Measurements from ENCODE around the gene PIK3C2B. TPM values are rescaled to one million over a fixed set of nuclear protein-coding genes. Genes with fewer than 3 reads are reported as not detected.
A peak's percentile ranks its signal among the peaks of the same experiment; 100 is the strongest.

The PIK3C2B gene, protein sequence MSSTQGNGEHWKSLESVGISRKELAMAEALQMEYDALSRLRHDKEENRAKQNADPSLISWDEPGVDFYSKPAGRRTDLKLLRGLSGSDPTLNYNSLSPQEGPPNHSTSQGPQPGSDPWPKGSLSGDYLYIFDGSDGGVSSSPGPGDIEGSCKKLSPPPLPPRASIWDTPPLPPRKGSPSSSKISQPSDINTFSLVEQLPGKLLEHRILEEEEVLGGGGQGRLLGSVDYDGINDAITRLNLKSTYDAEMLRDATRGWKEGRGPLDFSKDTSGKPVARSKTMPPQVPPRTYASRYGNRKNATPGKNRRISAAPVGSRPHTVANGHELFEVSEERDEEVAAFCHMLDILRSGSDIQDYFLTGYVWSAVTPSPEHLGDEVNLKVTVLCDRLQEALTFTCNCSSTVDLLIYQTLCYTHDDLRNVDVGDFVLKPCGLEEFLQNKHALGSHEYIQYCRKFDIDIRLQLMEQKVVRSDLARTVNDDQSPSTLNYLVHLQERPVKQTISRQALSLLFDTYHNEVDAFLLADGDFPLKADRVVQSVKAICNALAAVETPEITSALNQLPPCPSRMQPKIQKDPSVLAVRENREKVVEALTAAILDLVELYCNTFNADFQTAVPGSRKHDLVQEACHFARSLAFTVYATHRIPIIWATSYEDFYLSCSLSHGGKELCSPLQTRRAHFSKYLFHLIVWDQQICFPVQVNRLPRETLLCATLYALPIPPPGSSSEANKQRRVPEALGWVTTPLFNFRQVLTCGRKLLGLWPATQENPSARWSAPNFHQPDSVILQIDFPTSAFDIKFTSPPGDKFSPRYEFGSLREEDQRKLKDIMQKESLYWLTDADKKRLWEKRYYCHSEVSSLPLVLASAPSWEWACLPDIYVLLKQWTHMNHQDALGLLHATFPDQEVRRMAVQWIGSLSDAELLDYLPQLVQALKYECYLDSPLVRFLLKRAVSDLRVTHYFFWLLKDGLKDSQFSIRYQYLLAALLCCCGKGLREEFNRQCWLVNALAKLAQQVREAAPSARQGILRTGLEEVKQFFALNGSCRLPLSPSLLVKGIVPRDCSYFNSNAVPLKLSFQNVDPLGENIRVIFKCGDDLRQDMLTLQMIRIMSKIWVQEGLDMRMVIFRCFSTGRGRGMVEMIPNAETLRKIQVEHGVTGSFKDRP (N-terminal part only)
- 10 to 100 TPM; 20.9 to 24.1 TPM for total RNA-seq

- no peaks in the 10 kb centered on the region for H3K9me3 ChIP-seq
- intact Hi-C loops (cut with DNase I) = no loop called here
- 0% methylated on average over 19 of the region's 69 CpGs for WGBS
- H3K27me3 ChIP-seq (replicated peaks; ENCODE audit: insufficient read depth) = no peaks in the 10 kb centered on the region
- H3K4me3 ChIP-seq = peak within 1 kb of the TSS; percentile 62 to 69
- peaks cover 6% of the 10 kb centered on the region for H3K4me1 ChIP-seq (replicated peaks)
- TF ChIP-seq POLR2A (IDR thresholded peaks at IDR 0.05) (peak; percentile 65), POLR2AphosphoS5 (IDR thresholded peaks at IDR 0.05) (peak; percentile 43)
- TF ChIP-seq, protein P1, sequence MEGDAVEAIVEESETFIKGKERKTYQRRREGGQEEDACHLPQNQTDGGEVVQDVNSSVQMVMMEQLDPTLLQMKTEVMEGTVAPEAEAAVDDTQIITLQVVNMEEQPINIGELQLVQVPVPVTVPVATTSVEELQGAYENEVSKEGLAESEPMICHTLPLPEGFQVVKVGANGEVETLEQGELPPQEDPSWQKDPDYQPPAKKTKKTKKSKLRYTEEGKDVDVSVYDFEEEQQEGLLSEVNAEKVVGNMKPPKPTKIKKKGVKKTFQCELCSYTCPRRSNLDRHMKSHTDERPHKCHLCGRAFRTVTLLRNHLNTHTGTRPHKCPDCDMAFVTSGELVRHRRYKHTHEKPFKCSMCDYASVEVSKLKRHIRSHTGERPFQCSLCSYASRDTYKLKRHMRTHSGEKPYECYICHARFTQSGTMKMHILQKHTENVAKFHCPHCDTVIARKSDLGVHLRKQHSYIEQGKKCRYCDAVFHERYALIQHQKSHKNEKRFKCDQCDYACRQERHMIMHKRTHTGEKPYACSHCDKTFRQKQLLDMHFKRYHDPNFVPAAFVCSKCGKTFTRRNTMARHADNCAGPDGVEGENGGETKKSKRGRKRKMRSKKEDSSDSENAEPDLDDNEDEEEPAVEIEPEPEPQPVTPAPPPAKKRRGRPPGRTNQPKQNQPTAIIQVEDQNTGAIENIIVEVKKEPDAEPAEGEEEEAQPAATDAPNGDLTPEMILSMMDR (IDR thresholded peaks at IDR 0.05) = peak in 2 of 4 experiments; percentile 69
- H3K27ac ChIP-seq = peak within 1 kb of the TSS; percentile 86 to 89
- peak; percentile 72 for DNase-seq (ENCODE audit: low spot score)
- no peaks in the 10 kb centered on the region for H3K36me3 ChIP-seq
These were observed at the start of gene PIK3C2B for GRCh38 chr1:204494281-204495077. Gene PIK3C2B, minus strand, starts transcription at chr1:204494805. Its CDS starts 25,003 bp downstream, at chr1:204469802.

DNA sequence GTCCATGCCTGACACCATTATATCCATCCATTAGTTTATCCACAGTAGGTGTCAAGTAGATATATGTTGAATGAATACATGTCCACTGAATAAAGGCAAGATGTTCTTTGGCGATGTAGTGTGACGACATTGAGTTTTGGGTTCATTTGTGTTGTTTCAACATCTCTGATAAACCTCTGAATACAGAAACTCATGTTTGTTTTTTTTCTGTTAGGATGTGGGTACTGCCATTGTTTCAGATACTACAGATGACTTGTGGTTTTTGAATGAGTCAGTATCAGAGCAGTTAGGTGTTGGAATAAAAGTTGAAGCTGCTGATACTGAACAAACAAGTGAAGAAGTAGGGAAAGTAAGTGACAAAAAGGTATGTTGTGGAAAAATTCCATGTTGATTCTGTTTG lies 49.7 kb upstream of the PIK3C2B start:
- Histone ChIP-seq H3K36me3 (peaks cover 0 to 6% of the 10 kb centered on the region in 2 donors), H3K9me3 (no peaks in the 10 kb centered on the region), H3K27me3 (replicated peaks; ENCODE audit: insufficient read depth) (no peaks in the 10 kb centered on the region), H3K4me3 (no peak overlapping the region), H3K4me1 (replicated peaks) (no peaks in the 10 kb centered on the region), H3K27ac (no peak overlapping the region)
- intact Hi-C loops (cut with DNase I) = no loop called here
- WGBS = 91% methylated on average over 2 of the region's 2 CpGs
- no peak for TF ChIP-seq POLR2AphosphoS5 (IDR thresholded peaks at IDR 0.05)
- TF ChIP-seq, protein P1 (IDR thresholded peaks at IDR 0.05) = no peak
- no peak for TF ChIP-seq POLR2A (IDR thresholded peaks at IDR 0.05)
- no peak for DNase-seq (ENCODE audit: low spot score)

GRCh38 chr1:204541626-204542025 lies 47.0 kb upstream of the PIK3C2B start:
- peaks cover 0 to 6% of the 10 kb centered on the region in 2 donors for H3K36me3 ChIP-seq
- no peaks in the 10 kb centered on the region for H3K9me3 ChIP-seq
- no peaks in the 10 kb centered on the region for H3K27me3 ChIP-seq (replicated peaks; ENCODE audit: insufficient read depth)
- intact Hi-C loops (cut with DNase I) = no loop called here
- H3K27ac ChIP-seq = no peak overlapping the region
- no peak overlapping the region for H3K4me3 ChIP-seq
- 70% methylated on average over 2 of the region's 2 CpGs for WGBS
- H3K4me1 ChIP-seq (replicated peaks) = no peaks in the 10 kb centered on the region
- TF ChIP-seq, protein P1 (IDR thresholded peaks at IDR 0.05) = no peak
- no peak for TF ChIP-seq POLR2A (IDR thresholded peaks at IDR 0.05)
- no peak for TF ChIP-seq POLR2AphosphoS5 (IDR thresholded peaks at IDR 0.05)
- no peak for DNase-seq (ENCODE audit: low spot score)

- no peaks in the 10 kb centered on the region for H3K27me3 ChIP-seq (replicated peaks; ENCODE audit: insufficient read depth)
- no peak for DNase-seq (ENCODE audit: low spot score)
- no peaks in the 10 kb centered on the region for H3K9me3 ChIP-seq
- H3K4me3 ChIP-seq = no peak overlapping the region
- peaks cover 4 to 13% of the 10 kb centered on the region in 2 donors for H3K36me3 ChIP-seq
- no peak overlapping the region for H3K27ac ChIP-seq
- H3K4me1 ChIP-seq (replicated peaks) = no peaks in the 10 kb centered on the region
- intact Hi-C loops (cut with DNase I) = no loop called here
- TF ChIP-seq POLR2AphosphoS5 (IDR thresholded peaks at IDR 0.05) (no peak), POLR2A (IDR thresholded peaks at IDR 0.05) (no peak)
- TF ChIP-seq, protein P1 (IDR thresholded peaks at IDR 0.05) = no peak
These were observed 38.2 kb upstream of the PIK3C2B start for GRCh38 chr1:204532832-204533231.

Data from prostate gland (tissue), 2 donors.